Measurements from ENCODE around the gene AP3M1. TPM values are rescaled to one million over a fixed set of nuclear protein-coding genes. Genes with fewer than 3 reads are reported as not detected.
"Not testable (repeated sequence)": the region's sequence is repeated elsewhere in the genome, so short reads cannot be mapped to it uniquely, and the experiment has no call there.

Gene AP3M1
- total RNA-seq, 1 donor from 2014 or later: 14.6 TPM

GRCh38 chr10:74163319-74164068, 12.9 kb upstream of the AP3M1 start:
- DNase-seq (ENCODE audit: low spot score) (no peak), ATAC-seq (no peak)

GRCh38 chr10:74160013-74160412, 9.4 kb upstream of the AP3M1 start:
- ATAC-seq (no peak), DNase-seq (ENCODE audit: low spot score) (no peak)

- no peak for DNase-seq (ENCODE audit: low spot score)
- ATAC-seq: peak; percentile 77
Measured at GRCh38 chr10:74156919-74157289, 6.3 kb upstream of the AP3M1 start.

GRCh38 chr10:74153676-74154075, 3.0 kb upstream of the AP3M1 start:
- ATAC-seq (no peak), DNase-seq (ENCODE audit: low spot score) (no peak)

GRCh38 chr10:74153123-74153522, 2.5 kb upstream of the AP3M1 start:
- DNase-seq (ENCODE audit: low spot score) (no peak), ATAC-seq (no peak)

GRCh38 chr10:74151879-74152722, 1.5 kb upstream of the AP3M1 start:
- no peak for DNase-seq (ENCODE audit: low spot score)
- ATAC-seq: peak; percentile 2

- peak; percentile 91 for ATAC-seq
- DNase-seq (ENCODE audit: low spot score): peak; percentile 100
Measured at GRCh38 chr10:74150990-74151878, 606 bp upstream of the AP3M1 start, which contains the start of gene ADK. Gene ADK, plus strand, starts transcription at chr10:74151221. Its CDS starts 58 bp downstream, at chr10:74151279.

- not testable (repeated sequence) for ATAC-seq; DNase-seq (ENCODE audit: low spot score)
Measured at GRCh38 chr10:74146980-74147379, 3.6 kb downstream of the AP3M1 start.

GRCh38 chr10:74145133-74145532, 5.5 kb downstream of the AP3M1 start:
- DNase-seq (ENCODE audit: low spot score) (no peak), ATAC-seq (no peak)

GRCh38 chr10:74140553-74140952, 10.1 kb downstream of the AP3M1 start:
- DNase-seq (ENCODE audit: low spot score) (no peak), ATAC-seq (peak; percentile 74)

GRCh38 chr10:74139981-74140380, 10.6 kb downstream of the AP3M1 start:
- DNase-seq (ENCODE audit: low spot score): no peak
- no peak for ATAC-seq

- DNase-seq (ENCODE audit: low spot score); ATAC-seq: not testable (repeated sequence)
Measured at GRCh38 chr10:74138596-74138995, 12.0 kb downstream of the AP3M1 start.

- ATAC-seq (no peak), DNase-seq (ENCODE audit: low spot score) (no peak)
Measured at GRCh38 chr10:74137992-74138391, 12.6 kb downstream of the AP3M1 start.

- DNase-seq (ENCODE audit: low spot score): no peak
- ATAC-seq: no peak
Measured at GRCh38 chr10:74135452-74135851, 15.2 kb downstream of the AP3M1 start.

GRCh38 chr10:74133923-74134820, 16.5 kb downstream of the AP3M1 start:
- DNase-seq (ENCODE audit: low spot score): no peak
- ATAC-seq: no peak

GRCh38 chr10:74123081-74123480, 27.5 kb downstream of the AP3M1 start:
- ATAC-seq (no peak), DNase-seq (ENCODE audit: low spot score) (no peak)

GRCh38 chr10:74122060-74122459, 28.6 kb downstream of the AP3M1 start:
- ATAC-seq (no peak), DNase-seq (ENCODE audit: low spot score) (no peak)

- DNase-seq (ENCODE audit: low spot score) (no peak), ATAC-seq (no peak)
Measured at GRCh38 chr10:74121368-74121767, 29.3 kb downstream of the AP3M1 start.

- ATAC-seq (no peak), DNase-seq (ENCODE audit: low spot score) (no peak)
Measured at GRCh38 chr10:74120911-74121310, 29.7 kb downstream of the AP3M1 start.

- ATAC-seq (peak; percentile 20), DNase-seq (ENCODE audit: low spot score) (no peak)
Measured at GRCh38 chr10:74118804-74119203, 31.8 kb downstream of the AP3M1 start.
